ENCODE results near the gene PDK1. TPM values are rescaled to one million over a fixed set of nuclear protein-coding genes. Genes with fewer than 3 reads are reported as not detected.

PDK1 gene
- total RNA-seq, 1 experiment from 2014 or later, result 11.7 TPM

DNA sequence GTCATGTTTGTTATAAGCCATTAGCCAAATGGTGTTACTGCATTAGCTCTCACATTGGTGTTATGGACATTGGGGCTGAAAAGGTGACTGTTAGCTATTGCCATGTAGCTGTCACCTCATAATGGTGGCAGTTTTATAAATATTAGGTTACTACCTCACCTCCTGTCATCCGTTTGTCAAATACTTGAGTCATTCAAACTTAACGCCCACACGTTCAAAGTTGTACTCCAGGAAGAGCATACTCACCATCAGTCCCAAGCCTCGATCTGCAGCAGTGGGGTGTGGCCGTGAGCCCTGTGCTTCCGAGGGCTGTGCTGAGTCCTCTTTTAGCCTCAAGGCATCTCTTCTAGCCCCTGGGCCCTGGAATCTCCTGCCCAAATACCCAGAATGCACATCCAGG is 87.3 kb downstream of the PDK1 start:
- POLR2A ChIA-PET, result no interaction called here
- Histone ChIP-seq H3K9me3 (ENCODE audit: control insufficient read depth, insufficient read depth, low read depth, low read length) (no peaks in the 10 kb centered on the region), H3K36me3 (ENCODE audit: control insufficient read depth, insufficient read depth, low read length) (no peaks in the 10 kb centered on the region), H3K4me1 (ENCODE audit: control insufficient read depth, insufficient read depth, low read length) (no peaks in the 10 kb centered on the region), H3K4me3 (ENCODE audit: low read depth in 2 of 2, low read length in 2 of 2) (no peak overlapping the region), H3K27me3 (ENCODE audit: control insufficient read depth, insufficient read depth, low read length) (no peaks in the 10 kb centered on the region), H3K27ac (ENCODE audit: low read length) (no peak overlapping the region)
- in situ Hi-C loops (cut with HindIII; ENCODE audit: low pct_unique_long_range_greater_than_20kb, low sequenced_read_pairs) (no loop called here), intact Hi-C loops (cut with micrococcal nuclease; ENCODE audit: unreplicated experiment) (no loop called here)
- CTCF ChIA-PET, result no interaction called here
- no TSS peak for BruUV-seq (replicated peaks)
- no peak for DNase-seq (ENCODE audit: low read depth, low spot score)
- no peak for ATAC-seq
- TF ChIP-seq REST (IDR thresholded peaks at IDR 0.05; ENCODE audit: insufficient read depth in 1 of 2, low read depth in 2 of 2, low read length in 1 of 2) (no peak), SIN3A (IDR thresholded peaks at IDR 0.05; ENCODE audit: borderline replicate concordance, insufficient read depth, low read depth, low read length) (no peak), CTCF (IDR thresholded peaks at IDR 0.05) (no peak), POLR2AphosphoS5 (IDR thresholded peaks at IDR 0.05; ENCODE audit: low read depth, low read length) (no peak), TCF7L2 (IDR thresholded peaks at IDR 0.05; ENCODE audit: low read depth, low read length) (no peak)

GRCh38 chr2:172647439-172647838 is 91.5 kb downstream of the PDK1 start:
- no peak for DNase-seq (ENCODE audit: low read depth, low spot score)

More at GRCh38 chr2:172647439-172647838, 91.5 kb downstream of the PDK1 start:
- no peak overlapping the region for H3K4me3 ChIP-seq (ENCODE audit: low read depth in 2 of 2, low read length in 2 of 2)
- no peaks in the 10 kb centered on the region for H3K4me1 ChIP-seq (ENCODE audit: control insufficient read depth, insufficient read depth, low read length)
- POLR2A ChIA-PET, result no interaction called here
- H3K9me3 ChIP-seq (ENCODE audit: control insufficient read depth, insufficient read depth, low read depth, low read length), result no peaks in the 10 kb centered on the region
- intact Hi-C loops (cut with micrococcal nuclease; ENCODE audit: unreplicated experiment), result no loop called here
- no peak for ATAC-seq
- no peaks in the 10 kb centered on the region for H3K27me3 ChIP-seq (ENCODE audit: control insufficient read depth, insufficient read depth, low read length)
- in situ Hi-C loops (cut with HindIII; ENCODE audit: low pct_unique_long_range_greater_than_20kb, low sequenced_read_pairs), result no loop called here
- no TSS peak for BruUV-seq (replicated peaks)
- no peak for TF ChIP-seq TCF7L2 (IDR thresholded peaks at IDR 0.05; ENCODE audit: low read depth, low read length)
- TF ChIP-seq POLR2AphosphoS5 (IDR thresholded peaks at IDR 0.05; ENCODE audit: low read depth, low read length), result no peak
- no peak for TF ChIP-seq SIN3A (IDR thresholded peaks at IDR 0.05; ENCODE audit: borderline replicate concordance, insufficient read depth, low read depth, low read length)
- no peak for TF ChIP-seq CTCF (IDR thresholded peaks at IDR 0.05)
- no peak for TF ChIP-seq REST (IDR thresholded peaks at IDR 0.05; ENCODE audit: insufficient read depth in 1 of 2, low read depth in 2 of 2, low read length in 1 of 2)
- CTCF ChIA-PET, result no interaction called here
- no peak overlapping the region for H3K27ac ChIP-seq (ENCODE audit: low read length)
- no peaks in the 10 kb centered on the region for H3K36me3 ChIP-seq (ENCODE audit: control insufficient read depth, insufficient read depth, low read length)
